HepG2 (cell line): Measurements from ENCODE around the gene STARD10. TPM values are rescaled to one million over a fixed set of nuclear protein-coding genes. Genes with fewer than 3 reads are reported as not detected.

ENCODE experiments used
- ARID3A ChIP-seq: IDR thresholded peaks from 2 replicates; pipeline ENCODE4 v1.6.1; 2012; ENCODE audit warnings: low read depth, low read length, improper control_type of control experiment
- ARID5B ChIP-seq: IDR thresholded peaks from 2 replicates; pipeline ENCODE4 v1.4.0; 2020; ENCODE audit warnings: mild to moderate bottlenecking, missing genetic modification reagents
- MIXL1 ChIP-seq: IDR thresholded peaks from 2 replicates; pipeline ENCODE4 v1.6.1; 2016
- NR2F6 ChIP-seq, 2 experiments: IDR thresholded peaks; 2 replicates each; pipeline ENCODE4 v1.6.1; 2016; ENCODE audit warnings: antibody characterized with exemption in 1 of 2, mild to moderate bottlenecking in 1 of 2
- RBM22 ChIP-seq: fragments of 200-400 bp; formaldehyde crosslinking; optimal IDR thresholded peaks from 2 replicates; pipeline ENCODE3; 2017; ENCODE audit warnings: mild to moderate bottlenecking, low read length, moderate library complexity
- SP5 ChIP-seq: IDR thresholded peaks from 2 replicates; pipeline ENCODE4 v1.6.1; 2016; ENCODE audit warnings: low read depth, borderline replicate concordance
- TARDBP ChIP-seq: sonication (generic); formaldehyde crosslinking; IDR thresholded peaks from 2 replicates; pipeline ENCODE4 v1.8.0; 2022; ENCODE audit warnings: mild to moderate bottlenecking, missing genetic modification reagents
- ZNF33B ChIP-seq: sonication (generic); formaldehyde crosslinking; IDR thresholded peaks from 2 replicates; pipeline ENCODE4 v1.5.1; 2020; ENCODE audit warnings: mild to moderate bottlenecking, missing genetic modification reagents
- ZNF431 ChIP-seq: sonication (generic); formaldehyde crosslinking; IDR thresholded peaks from 2 replicates; pipeline ENCODE4 v1.9.0; 2022; ENCODE audit warnings: missing genetic modification reagents, low read depth, mild to moderate bottlenecking, borderline replicate concordance
- ZNF746 ChIP-seq: sonication (generic); formaldehyde crosslinking; IDR thresholded peaks from 2 replicates; pipeline ENCODE4 v1.8.0; 2022; ENCODE audit warnings: mild to moderate bottlenecking, missing genetic modification reagents
- ZNF788 ChIP-seq: sonication (generic); formaldehyde crosslinking; IDR thresholded peaks from 2 replicates; pipeline ENCODE4 v1.5.0; 2020; ENCODE audit warnings: mild to moderate bottlenecking, missing genetic modification reagents, borderline replicate concordance
- polyA plus RNA-seq, 8 experiments: library from polyadenylated mRNA; depleted of rRNA in 3 of 8; stranded (reverse) in 7 of 8; unstranded in 1 of 8; fragments of >200 nt; fragmentation: Illumina TruSeq in 4 of 8; extraction: Trizol in 4 of 8; gene quantifications; 2 replicates each; pipeline versions ENCODE4 v1.2.1 to v1.2.3, GENCODE V29; 2011 to 2016; ENCODE audit warnings: low read depth in 4 of 8, missing spikeins in 1 of 8, mixed read lengths in 1 of 8; ENCODE audit not compliant: insufficient read depth in 1 of 8
- total RNA-seq, 5 experiments: library from RNA; depleted of rRNA; stranded (reverse); fragments of >200 nt; fragmentation: Illumina TruSeq; extraction: Trizol; gene quantifications; 2 replicates each; pipeline ENCODE4 v1.2.3, GENCODE V29; 2016; ENCODE audit warnings: low read depth in 1 of 5
- TF ChIP-seq, protein P1 (sequence below), 2 experiments: sonication (generic) in 1 of 2; formaldehyde crosslinking in 1 of 2; IDR thresholded peaks; 2 replicates each; pipeline versions ENCODE4 v1.4.0 to v1.6.1; 2016 to 2020; ENCODE audit warnings: borderline replicate concordance in 1 of 2, low read depth in 1 of 2, mild to moderate bottlenecking in 1 of 2, missing genetic modification reagents in 1 of 2
- TF ChIP-seq, protein P2 (sequence below): sonication (generic); formaldehyde crosslinking; IDR thresholded peaks from 2 replicates; pipeline ENCODE4 v1.4.0; 2020; ENCODE audit warnings: missing genetic modification reagents

Gene STARD10
- total and polyA plus RNA-seq, 2 of the 13 experiments (the other 11 are each of a cell fraction or from before 2014, with no cell fraction given): 260 to 341 TPM

GRCh38 chr11:72766152-72766902, 27.5 kb downstream of the STARD10 start (continued):
- TF ChIP-seq, protein P1, sequence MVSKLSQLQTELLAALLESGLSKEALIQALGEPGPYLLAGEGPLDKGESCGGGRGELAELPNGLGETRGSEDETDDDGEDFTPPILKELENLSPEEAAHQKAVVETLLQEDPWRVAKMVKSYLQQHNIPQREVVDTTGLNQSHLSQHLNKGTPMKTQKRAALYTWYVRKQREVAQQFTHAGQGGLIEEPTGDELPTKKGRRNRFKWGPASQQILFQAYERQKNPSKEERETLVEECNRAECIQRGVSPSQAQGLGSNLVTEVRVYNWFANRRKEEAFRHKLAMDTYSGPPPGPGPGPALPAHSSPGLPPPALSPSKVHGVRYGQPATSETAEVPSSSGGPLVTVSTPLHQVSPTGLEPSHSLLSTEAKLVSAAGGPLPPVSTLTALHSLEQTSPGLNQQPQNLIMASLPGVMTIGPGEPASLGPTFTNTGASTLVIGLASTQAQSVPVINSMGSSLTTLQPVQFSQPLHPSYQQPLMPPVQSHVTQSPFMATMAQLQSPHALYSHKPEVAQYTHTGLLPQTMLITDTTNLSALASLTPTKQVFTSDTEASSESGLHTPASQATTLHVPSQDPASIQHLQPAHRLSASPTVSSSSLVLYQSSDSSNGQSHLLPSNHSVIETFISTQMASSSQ (IDR thresholded peaks at IDR 0.05; ENCODE audit: low read depth): no peak
- TF ChIP-seq, protein P1 (CRISPR knock-in tag; IDR thresholded peaks at IDR 0.05; ENCODE audit: borderline replicate concordance): peak; percentile 57; the same call in 1 of the 2 replicates
- peak; percentile 60; the same call in 1 of the 2 replicates for TF ChIP-seq NR2F6 (IDR thresholded peaks at IDR 0.05)
- peak; percentile 86 for TF ChIP-seq NR2F6 (CRISPR knock-in tag; IDR thresholded peaks at IDR 0.05)
- 0 out of 2 replicates have a peak, but pooled peaks have one; percentile 45 for TF ChIP-seq ZNF33B (CRISPR knock-in tag)
- TF ChIP-seq SP5: peak; percentile 79
- TF ChIP-seq ZNF788 (CRISPR knock-in tag): peak; percentile 65; the same call in 1 of the 2 replicates
- TF ChIP-seq ARID5B (CRISPR knock-in tag): peak; percentile 83
- peak; percentile 63 for TF ChIP-seq RBM22
- peak; percentile 86 for TF ChIP-seq ZNF746 (CRISPR knock-in tag)
- TF ChIP-seq ZNF431 (CRISPR knock-in tag): no peak; the same call in 1 of the 2 replicates
- TF ChIP-seq, protein P2, sequence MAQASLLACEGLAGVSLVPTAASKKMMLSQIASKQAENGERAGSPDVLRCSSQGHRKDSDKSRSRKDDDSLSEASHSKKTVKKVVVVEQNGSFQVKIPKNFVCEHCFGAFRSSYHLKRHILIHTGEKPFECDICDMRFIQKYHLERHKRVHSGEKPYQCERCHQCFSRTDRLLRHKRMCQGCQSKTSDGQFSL: peak; percentile 81; the same call in 1 of the 2 replicates
- TF ChIP-seq MIXL1: peak; percentile 33; the same call in 1 of the 2 replicates
- TF ChIP-seq ARID3A: no peak
- TF ChIP-seq TARDBP (CRISPR knock-in tag): peak; percentile 95
